ENCODE data around the gene FAM131A.

Gene FAM131A

DNA sequence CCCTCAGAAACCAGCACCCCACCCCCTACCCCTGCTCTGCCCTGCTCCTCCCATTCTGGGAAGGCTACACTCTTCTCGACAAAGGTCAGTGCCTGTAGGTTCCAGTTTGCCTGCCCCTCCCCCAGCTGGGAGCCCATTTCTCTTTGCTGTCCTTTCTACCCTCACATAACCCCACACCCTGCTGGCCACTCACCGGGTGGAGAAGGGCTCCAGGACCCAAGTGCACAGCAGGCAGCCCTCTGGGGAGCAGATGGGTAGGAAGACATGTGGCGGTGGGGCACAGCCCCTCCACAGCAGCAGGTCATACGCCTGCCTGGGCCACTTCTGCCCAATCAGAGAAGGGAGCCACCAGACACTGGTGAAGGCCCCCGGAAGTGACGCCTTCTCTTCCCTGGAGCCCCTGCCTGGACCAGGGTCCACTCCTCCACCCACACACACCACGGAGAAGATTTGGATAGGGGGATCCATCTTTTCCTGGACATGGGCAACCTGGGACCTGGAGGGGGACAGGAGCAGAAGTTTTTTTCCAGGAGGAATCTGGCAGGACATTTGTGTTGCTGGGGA lies 40.6 kb downstream of the FAM131A start, which contains the start of gene THPO:
Gene THPO (minus strand): TSS at position 326 of the 564 bp plus-strand sequence. CDS start 1,948 bp downstream, outside the sequence.
- no peak for DNase-seq (ENCODE audit: low read depth in 2 of 2)

DNA sequence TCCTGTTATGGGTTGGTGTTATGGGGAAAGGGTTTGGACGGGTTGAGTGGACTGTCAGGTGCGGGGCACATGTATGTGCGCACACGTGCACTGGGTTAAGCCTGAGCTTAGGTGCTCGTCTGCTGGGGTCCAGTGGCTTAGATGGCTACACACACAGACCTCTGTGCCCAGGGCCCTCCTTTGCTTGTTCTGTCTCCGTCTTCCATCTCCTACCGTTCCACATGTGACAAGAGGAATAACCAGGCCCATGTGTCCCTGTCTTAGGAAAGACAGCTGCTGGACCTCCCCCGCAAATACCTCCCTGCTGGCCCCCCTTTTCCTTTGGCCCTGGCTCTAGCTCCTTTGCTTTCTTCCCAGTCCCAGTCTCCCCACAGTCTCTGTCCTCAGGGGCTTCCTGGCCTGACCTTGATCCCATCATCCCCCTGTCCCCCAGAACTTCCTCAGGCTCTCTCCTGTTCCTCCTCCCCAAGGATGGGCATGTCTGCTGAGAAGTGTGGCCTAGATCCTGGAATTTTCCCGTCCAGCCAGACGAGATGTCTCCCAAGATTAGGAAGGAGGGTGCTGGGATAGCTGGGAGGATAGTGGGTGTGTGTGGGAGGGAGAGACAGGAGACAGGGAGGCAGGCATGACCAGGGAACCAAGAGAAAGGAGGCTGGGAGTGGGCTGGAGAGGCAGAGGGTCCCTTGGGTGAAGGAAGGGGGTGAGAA lies 41.4 kb downstream of the FAM131A start:
- DNase-seq (ENCODE audit: low read depth in 2 of 2): no peak

DNA sequence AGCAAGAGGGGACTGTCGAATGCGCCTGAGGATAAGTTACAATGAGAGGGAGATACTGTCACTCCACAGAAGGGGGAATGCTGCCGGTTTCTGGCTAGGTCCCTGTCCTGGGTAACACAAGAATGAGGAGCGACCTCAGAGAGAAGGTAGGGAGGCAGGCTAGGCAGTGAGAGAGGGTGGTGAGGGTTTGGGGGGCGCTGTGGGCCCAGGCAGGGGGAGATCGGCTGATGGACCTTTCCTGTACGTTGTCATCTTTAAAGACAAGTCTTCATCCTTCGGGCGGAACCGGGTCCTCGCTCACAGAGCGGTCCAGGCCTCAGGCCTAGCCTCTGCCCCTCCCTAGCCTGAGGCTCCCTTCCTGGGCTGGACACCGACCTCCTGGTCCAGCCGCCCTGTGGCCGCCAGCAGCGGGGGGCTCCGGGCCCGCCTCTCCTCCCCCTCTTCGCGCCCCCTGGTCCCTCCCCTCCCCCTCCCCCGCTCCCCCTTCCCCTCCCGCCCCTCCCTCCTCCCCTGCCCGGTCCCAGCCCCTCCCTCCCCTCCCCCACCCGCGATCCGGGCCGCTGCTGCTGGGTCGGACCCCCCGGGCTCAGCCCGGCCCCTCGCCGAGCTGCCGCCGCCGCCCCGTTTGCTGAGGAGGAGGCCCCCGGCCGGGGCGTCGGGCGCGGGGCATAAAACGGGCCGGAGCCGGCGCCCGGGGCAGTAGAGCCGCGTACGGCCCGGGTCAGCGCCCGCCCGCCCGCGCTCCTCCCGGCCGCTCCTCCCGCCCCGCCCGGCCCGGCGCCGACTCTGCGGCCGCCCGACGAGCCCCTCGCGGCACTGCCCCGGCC lies 42.2 kb downstream of the FAM131A start, which contains the start of gene CHRD:
Gene CHRD (plus strand): TSS at position 697 of the 827 bp plus-strand sequence. CDS start 265 bp downstream, outside the sequence.
- no peak for DNase-seq (ENCODE audit: low read depth in 2 of 2)

DNA sequence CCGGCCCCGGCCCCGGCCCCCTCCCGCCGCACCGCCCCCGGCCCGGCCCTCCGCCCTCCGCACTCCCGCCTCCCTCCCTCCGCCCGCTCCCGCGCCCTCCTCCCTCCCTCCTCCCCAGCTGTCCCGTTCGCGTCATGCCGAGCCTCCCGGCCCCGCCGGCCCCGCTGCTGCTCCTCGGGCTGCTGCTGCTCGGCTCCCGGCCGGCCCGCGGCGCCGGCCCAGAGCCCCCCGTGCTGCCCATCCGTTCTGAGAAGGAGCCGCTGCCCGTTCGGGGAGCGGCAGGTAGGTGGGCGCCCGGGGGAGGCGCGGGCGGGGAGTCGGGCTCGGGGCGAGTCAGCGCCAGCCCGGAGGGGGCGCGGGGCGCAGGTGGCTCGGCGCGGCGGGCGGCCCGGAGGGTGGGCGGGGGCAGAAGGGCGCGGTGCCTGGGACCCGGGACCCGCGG lies 42.8 kb downstream of the FAM131A start:
- peak in 1 of 2 donors; percentile 25 for DNase-seq (ENCODE audit: low read depth in 2 of 2)

DNA sequence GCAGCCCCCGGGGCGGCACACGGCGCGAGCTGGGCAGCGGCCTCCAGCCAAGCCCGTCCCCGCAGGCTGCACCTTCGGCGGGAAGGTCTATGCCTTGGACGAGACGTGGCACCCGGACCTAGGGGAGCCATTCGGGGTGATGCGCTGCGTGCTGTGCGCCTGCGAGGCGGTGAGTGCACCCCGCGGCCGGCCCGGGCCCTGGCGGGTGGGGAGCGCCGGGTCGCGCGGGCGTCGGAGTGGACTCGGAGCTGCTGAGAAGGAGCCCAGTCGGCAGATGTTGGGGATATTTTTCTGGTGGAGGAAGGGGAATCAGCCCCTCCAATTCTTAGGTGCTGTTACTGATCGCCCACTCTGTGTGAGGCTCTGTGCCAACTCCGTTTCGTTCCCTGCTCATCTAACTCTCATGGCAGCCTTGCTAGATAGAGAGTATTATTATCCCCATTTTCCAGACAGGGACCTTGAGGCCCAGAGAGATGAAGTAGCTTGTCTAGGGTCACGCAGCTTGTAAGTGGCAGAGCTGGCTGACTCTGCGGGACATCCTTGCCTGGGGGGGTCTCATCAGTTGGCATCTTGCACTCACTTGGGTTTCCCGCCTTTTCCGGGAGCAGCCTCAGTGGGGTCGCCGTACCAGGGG lies 43.3 kb downstream of the FAM131A start:
- no peak for DNase-seq (ENCODE audit: low read depth in 2 of 2)

DNA sequence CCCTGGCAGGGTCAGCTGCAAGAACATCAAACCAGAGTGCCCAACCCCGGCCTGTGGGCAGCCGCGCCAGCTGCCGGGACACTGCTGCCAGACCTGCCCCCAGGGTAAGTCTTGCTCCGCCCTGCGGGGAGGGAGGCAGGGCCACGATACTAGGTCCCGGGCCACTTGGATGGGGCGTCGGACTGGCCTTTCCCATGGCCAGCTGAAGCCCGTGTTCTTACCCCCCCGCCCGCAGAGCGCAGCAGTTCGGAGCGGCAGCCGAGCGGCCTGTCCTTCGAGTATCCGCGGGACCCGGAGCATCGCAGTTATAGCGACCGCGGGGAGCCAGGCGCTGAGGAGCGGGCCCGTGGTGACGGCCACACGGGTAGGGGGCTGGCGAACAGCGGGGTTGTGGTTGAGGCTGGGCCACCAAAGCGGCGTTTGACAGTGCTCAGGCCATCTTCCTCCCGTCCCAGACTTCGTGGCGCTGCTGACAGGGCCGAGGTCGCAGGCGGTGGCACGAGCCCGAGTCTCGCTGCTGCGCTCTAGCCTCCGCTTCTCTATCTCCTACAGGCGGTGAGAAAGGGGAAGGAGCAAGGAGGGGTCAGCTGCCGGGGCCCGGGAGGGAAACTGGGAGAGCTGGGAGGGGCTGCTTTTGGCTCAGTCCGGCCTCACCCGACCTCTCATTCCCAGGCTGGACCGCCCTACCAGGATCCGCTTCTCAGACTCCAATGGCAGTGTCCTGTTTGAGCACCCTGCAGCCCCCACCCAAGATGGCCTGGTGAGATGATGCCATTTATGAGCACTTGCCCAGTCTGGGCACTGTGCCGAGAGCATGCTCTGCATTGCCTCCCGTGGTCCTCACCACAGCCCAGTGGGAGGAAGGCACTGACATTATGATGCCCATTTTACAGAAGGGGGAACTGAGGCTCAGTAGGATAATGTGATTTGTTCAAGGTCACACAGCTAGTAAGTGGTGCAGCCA lies 44.1 kb downstream of the FAM131A start:
- DNase-seq (ENCODE audit: low read depth in 2 of 2): no peak

DNA sequence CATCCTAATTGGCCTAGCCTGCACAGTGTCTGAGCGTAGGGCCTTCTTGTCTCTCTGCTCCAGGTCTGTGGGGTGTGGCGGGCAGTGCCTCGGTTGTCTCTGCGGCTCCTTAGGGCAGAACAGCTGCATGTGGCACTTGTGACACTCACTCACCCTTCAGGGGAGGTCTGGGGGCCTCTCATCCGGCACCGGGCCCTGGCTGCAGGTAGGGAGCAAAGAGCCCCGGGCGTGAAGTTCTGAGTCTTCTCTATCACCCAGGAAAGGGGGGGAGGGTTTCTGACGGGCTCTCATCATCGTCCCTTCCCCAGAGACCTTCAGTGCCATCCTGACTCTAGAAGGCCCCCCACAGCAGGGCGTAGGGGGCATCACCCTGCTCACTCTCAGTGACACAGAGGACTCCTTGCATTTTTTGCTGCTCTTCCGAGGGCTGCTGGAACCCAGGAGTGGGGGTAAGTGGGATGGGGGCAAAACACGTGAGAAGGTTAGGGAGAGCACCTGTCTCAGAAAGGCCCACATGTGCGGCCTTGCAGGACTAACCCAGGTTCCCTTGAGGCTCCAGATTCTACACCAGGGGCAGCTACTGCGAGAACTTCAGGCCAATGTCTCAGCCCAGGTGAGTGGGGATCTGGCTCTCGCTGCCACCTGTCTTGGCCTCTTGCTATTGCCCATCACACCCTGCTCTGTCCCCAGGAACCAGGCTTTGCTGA lies 45.1 kb downstream of the FAM131A start:
- DNase-seq (ENCODE audit: low read depth in 2 of 2): no peak

DNA sequence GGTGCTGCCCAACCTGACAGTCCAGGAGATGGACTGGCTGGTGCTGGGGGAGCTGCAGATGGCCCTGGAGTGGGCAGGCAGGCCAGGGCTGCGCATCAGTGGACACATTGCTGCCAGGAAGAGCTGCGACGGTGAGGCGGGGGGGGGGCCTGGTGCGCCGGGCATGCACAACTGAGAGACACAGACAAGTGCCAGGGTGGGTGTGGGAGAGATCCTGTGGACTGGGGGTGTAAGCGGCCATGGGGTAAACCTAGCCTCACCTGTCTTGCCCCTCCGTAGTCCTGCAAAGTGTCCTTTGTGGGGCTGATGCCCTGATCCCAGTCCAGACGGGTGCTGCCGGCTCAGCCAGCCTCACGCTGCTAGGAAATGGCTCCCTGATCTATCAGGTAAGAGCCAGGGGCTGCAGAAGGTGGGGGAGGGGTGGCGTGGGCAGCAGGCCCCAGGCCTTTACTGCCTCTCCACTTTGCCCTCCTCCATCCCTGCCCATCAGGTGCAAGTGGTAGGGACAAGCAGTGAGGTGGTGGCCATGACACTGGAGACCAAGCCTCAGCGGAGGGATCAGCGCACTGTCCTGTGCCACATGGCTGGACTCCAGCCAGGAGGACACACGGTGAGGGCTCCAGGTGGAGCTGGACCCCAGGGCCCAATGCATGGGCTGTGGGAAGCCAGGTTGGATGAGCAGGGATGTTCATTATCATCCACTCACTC lies 45.8 kb downstream of the FAM131A start:
- DNase-seq (ENCODE audit: low read depth in 2 of 2): no peak

DNA sequence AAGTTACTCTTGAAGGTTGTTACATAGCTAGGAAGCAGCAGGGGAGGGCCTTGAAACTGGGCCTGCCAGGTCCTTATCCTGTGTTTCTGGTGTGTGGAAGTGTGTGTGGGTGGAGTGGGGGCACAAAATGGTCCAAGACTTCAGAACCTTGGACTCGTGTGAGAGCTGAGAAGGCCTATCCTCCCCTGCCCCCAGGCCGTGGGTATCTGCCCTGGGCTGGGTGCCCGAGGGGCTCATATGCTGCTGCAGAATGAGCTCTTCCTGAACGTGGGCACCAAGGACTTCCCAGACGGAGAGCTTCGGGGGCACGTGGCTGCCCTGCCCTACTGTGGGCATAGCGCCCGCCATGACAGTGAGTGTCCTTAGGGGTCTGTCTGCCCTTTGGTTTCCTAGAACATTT lies 46.9 kb downstream of the FAM131A start:
- no peak for DNase-seq (ENCODE audit: low read depth in 2 of 2)

DNA sequence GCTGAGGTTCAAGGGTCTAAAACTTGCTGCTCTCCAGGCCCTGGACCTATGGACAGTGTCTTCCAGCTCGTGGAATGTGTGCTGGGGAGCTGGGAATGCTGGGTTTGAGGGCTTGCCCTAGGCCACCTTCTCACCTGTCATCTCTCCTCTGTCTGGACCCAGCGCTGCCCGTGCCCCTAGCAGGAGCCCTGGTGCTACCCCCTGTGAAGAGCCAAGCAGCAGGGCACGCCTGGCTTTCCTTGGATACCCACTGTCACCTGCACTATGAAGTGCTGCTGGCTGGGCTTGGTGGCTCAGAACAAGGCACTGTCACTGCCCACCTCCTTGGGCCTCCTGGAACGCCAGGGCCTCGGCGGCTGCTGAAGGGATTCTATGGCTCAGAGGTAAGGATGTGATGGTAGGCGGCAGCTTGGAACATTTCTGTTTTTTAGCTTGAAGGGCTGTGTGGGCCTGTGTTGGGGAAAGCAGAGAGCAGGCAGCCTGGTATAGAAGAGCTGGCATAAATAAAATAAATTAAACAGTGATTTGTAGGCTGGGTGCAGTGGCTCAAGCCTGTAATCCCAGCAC lies 47.5 kb downstream of the FAM131A start:
- DNase-seq (ENCODE audit: low read depth in 2 of 2): no peak

DNA sequence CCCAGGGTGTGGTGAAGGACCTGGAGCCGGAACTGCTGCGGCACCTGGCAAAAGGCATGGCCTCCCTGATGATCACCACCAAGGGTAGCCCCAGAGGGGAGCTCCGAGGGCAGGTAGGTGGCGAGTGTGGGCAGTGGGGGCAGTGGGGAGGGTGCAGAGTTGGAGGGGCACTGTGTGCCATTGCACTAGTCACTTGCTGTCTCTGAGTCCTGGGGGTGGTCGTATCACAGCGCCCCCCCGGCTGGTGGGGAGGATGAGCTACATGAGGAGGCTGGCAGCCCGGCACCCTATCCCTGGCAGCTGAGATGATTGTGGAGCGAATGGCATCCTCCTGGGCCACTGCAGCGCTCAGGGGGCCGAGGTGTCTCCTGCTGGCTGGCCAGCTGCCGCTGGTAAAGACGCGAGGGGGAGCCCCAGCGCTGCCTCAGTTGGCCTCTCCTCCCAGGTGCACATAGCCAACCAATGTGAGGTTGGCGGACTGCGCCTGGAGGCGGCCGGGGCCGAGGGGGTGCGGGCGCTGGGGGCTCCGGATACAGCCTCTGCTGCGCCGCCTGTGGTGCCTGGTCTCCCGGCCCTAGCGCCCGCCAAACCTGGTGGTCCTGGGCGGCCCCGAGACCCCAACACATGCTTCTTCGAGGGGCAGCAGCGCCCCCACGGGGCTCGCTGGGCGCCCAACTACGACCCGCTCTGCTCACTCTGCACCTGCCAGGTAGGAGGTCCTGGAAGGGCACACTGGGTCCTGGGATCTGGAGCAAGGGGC lies 48.8 kb downstream of the FAM131A start:
- DNase-seq (ENCODE audit: low read depth in 2 of 2): no peak

GRCh38 chr3:184387174-184387714 lies 49.8 kb downstream of the FAM131A start:
- DNase-seq (ENCODE audit: low read depth in 2 of 2): no peak

DNA sequence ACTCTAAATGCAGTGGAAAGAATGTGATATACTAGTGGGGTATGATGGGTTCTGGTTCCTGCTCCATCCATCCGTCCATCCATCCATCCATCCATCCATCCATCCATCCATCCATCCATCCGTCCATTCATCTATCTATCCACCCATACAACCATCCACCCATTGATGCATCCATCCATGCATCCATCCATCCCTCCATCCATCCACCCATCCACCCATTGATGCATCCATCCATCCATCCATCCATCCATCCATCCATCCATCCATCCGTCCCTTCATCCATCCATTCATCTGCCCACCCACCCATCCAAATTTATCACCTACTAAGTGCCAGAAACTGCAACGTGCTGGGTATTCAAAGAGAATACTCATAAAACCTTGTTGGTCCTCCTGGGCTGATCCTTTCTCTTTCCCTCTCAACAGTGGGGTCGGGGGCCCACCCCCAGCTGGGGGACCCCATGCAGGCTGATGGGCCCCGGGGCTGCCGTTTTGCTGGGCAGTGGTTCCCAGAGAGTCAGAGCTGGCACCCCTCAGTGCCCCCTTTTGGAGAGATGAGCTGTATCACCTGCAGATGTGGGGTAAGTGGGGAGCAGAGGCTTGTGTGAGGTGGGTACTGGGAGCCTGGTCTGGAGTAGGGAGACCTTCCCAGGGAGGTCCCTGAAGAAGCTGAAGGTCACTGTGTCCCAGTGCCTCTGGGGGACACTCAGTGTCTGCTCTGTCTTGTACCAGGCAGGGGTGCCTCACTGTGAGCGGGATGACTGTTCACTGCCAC lies 51.0 kb downstream of the FAM131A start:
- DNase-seq (ENCODE audit: low read depth in 2 of 2): no peak

GRCh38 chr3:184388936-184389230 lies 51.5 kb downstream of the FAM131A start:
- DNase-seq (ENCODE audit: low read depth in 2 of 2): no peak

GRCh38 chr3:184389384-184389783 lies 52.0 kb downstream of the FAM131A start:
- no peak for DNase-seq (ENCODE audit: low read depth in 2 of 2)

DNA sequence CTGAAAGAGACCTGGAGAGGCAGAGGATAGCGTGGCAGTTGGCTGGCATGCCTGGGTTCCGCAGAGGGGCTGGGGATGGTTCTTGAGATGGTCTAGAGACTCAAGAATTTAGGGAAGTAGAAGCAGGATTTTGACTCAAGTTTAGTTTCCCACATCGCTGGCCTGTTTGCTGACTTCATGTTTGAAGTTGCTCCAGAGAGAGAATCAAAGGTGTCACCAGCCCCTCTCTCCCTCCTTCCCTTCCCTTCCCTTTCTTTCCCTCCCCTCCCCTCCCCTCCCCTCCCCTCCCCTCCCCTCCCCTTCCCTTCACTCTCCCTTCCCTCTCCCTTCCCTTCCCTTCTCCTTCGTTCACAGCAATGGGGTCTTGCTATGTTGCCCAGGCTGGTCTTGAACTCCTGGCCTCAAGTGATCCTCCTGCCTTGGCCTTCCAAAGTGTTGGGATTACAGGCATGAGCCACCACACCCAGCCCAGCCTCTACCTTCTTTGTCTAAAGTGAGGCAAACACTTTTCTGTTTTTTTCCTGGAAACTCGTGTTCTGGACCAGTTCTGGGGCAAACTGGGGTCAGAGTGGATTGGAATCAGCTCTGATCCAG lies 52.6 kb downstream of the FAM131A start:
- no peak for DNase-seq (ENCODE audit: low read depth in 2 of 2)

- no peak for DNase-seq (ENCODE audit: low read depth in 2 of 2)
Measured at GRCh38 chr3:184391266-184391665, 53.9 kb downstream of the FAM131A start.

Measured in stimulated activated CD4-positive, alpha-beta T cell treated with anti-CD3 and anti-CD28 coated beads, Interleukin-15, amount 100 ng/mL, for 48 hours (primary cell).